ENCODE data around the gene CCT4. TPM values are rescaled to one million over a fixed set of nuclear protein-coding genes. Genes with fewer than 3 reads are reported as not detected.

The CCT4 gene
- total RNA-seq, 1 experiment from 2014 or later = 345 TPM

DNA sequence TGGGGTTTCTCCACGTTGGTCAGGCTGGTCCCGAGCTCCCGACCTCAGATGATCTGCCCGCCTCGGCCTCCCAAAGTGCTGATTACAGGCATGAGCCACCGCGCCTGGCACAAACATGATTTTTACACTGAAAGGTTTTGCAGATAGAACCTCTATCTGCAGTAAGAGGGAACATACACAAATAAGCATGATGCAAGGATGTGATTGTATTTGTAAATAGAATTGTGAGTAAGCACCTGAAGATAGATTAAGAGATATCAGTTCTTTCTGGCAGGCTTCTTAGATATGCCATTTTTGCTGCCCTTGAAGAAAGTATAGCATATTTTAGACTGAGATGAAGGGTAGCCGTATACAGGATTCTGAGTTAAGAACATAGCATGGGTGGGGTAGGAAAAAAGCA lies 20.7 kb upstream of the CCT4 start (continued):
- TF ChIP-seq, protein P1, sequence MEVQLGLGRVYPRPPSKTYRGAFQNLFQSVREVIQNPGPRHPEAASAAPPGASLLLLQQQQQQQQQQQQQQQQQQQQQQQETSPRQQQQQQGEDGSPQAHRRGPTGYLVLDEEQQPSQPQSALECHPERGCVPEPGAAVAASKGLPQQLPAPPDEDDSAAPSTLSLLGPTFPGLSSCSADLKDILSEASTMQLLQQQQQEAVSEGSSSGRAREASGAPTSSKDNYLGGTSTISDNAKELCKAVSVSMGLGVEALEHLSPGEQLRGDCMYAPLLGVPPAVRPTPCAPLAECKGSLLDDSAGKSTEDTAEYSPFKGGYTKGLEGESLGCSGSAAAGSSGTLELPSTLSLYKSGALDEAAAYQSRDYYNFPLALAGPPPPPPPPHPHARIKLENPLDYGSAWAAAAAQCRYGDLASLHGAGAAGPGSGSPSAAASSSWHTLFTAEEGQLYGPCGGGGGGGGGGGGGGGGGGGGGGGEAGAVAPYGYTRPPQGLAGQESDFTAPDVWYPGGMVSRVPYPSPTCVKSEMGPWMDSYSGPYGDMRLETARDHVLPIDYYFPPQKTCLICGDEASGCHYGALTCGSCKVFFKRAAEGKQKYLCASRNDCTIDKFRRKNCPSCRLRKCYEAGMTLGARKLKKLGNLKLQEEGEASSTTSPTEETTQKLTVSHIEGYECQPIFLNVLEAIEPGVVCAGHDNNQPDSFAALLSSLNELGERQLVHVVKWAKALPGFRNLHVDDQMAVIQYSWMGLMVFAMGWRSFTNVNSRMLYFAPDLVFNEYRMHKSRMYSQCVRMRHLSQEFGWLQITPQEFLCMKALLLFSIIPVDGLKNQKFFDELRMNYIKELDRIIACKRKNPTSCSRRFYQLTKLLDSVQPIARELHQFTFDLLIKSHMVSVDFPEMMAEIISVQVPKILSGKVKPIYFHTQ (CRISPR knock-in tag; IDR thresholded peaks at IDR 0.05) = no peak
- TF ChIP-seq NR1H2 (CRISPR knock-in tag; IDR thresholded peaks at IDR 0.05) (no peak), CREB1 (CRISPR knock-in tag; IDR thresholded peaks at IDR 0.05) (no peak), EMX1 (CRISPR knock-in tag; IDR thresholded peaks at IDR 0.05) (no peak), FOXJ3 (CRISPR knock-in tag; IDR thresholded peaks at IDR 0.05; ENCODE audit: borderline replicate concordance) (no peak), NR2C2 (CRISPR knock-in tag; IDR thresholded peaks at IDR 0.05) (no peak)
- TF ChIP-seq, protein P2, sequence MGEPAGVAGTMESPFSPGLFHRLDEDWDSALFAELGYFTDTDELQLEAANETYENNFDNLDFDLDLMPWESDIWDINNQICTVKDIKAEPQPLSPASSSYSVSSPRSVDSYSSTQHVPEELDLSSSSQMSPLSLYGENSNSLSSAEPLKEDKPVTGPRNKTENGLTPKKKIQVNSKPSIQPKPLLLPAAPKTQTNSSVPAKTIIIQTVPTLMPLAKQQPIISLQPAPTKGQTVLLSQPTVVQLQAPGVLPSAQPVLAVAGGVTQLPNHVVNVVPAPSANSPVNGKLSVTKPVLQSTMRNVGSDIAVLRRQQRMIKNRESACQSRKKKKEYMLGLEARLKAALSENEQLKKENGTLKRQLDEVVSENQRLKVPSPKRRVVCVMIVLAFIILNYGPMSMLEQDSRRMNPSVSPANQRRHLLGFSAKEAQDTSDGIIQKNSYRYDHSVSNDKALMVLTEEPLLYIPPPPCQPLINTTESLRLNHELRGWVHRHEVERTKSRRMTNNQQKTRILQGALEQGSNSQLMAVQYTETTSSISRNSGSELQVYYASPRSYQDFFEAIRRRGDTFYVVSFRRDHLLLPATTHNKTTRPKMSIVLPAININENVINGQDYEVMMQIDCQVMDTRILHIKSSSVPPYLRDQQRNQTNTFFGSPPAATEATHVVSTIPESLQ (CRISPR knock-in tag; IDR thresholded peaks at IDR 0.05) = no peak
- TF ChIP-seq, protein P3, sequence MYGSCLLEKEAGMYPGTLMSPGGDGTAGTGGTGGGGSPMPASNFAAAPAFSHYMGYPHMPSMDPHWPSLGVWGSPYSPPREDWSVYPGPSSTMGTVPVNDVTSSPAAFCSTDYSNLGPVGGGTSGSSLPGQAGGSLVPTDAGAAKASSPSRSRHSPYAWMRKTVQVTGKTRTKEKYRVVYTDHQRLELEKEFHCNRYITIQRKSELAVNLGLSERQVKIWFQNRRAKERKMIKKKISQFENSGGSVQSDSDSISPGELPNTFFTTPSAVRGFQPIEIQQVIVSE (CRISPR knock-in tag; IDR thresholded peaks at IDR 0.05; ENCODE audit: borderline replicate concordance) = no peak
- TF ChIP-seq, protein P4, sequence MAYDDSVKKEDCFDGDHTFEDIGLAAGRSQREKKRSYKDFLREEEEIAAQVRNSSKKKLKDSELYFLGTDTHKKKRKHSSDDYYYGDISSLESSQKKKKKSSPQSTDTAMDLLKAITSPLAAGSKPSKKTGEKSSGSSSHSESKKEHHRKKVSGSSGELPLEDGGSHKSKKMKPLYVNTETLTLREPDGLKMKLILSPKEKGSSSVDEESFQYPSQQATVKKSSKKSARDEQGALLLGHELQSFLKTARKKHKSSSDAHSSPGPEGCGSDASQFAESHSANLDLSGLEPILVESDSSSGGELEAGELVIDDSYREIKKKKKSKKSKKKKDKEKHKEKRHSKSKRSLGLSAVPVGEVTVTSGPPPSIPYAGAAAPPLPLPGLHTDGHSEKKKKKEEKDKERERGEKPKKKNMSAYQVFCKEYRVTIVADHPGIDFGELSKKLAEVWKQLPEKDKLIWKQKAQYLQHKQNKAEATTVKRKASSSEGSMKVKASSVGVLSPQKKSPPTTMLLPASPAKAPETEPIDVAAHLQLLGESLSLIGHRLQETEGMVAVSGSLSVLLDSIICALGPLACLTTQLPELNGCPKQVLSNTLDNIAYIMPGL (CRISPR knock-in tag; IDR thresholded peaks at IDR 0.05) = no peak
- TF ChIP-seq, protein P5, sequence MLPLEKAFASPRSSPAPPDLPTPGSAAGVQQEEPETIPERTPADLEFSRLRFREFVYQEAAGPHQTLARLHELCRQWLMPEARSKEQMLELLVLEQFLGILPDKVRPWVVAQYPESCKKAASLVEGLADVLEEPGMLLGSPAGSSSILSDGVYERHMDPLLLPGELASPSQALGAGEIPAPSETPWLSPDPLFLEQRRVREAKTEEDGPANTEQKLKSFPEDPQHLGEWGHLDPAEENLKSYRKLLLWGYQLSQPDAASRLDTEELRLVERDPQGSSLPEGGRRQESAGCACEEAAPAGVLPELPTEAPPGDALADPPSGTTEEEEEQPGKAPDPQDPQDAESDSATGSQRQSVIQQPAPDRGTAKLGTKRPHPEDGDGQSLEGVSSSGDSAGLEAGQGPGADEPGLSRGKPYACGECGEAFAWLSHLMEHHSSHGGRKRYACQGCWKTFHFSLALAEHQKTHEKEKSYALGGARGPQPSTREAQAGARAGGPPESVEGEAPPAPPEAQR (CRISPR knock-in tag; IDR thresholded peaks at IDR 0.05) = no peak

DNA sequence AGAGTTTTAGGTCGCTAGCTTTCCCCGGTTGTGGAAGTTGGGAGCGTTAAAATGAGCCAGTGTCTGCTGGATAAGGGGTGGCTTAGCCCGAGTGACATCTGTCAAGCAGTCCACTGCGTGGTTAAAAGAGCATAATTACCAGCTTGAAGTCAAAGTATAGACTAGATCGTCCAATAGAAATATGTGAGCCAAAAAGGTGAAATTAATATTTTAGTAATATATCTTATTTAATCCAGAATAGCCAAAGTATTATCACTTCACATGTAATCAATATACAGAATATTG lies 17.7 kb upstream of the CCT4 start:
- Mint-ChIP-seq H3K4me3 (peak overlapping the region; percentile 91), H3K27ac (no peak overlapping the region), H3K27me3 (ENCODE audit: low read depth) (no peaks in the 10 kb centered on the region), H3K4me1 (peaks cover 4% of the 10 kb centered on the region; the same call in 1 of the 2 replicates), H3K9me3 (no peaks in the 10 kb centered on the region), H3K36me3 (no peaks in the 10 kb centered on the region)
- ChIA-PET CTCF (interaction anchor here (0.9 to 1.1 kb wide), 2 partner anchors 51 to 505 kb away, joined by 3 to 4 read pairs; no protein-coding TSS in a partner anchor), POLR2A (no interaction called here)
- DNase-seq (ENCODE audit: low spot score) = no peak
- no peak for ATAC-seq
- TF ChIP-seq, protein P6, sequence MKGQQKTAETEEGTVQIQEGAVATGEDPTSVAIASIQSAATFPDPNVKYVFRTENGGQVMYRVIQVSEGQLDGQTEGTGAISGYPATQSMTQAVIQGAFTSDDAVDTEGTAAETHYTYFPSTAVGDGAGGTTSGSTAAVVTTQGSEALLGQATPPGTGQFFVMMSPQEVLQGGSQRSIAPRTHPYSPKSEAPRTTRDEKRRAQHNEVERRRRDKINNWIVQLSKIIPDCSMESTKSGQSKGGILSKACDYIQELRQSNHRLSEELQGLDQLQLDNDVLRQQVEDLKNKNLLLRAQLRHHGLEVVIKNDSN (CRISPR knock-in tag; IDR thresholded peaks at IDR 0.05) = no peak
- TF ChIP-seq, protein P7, sequence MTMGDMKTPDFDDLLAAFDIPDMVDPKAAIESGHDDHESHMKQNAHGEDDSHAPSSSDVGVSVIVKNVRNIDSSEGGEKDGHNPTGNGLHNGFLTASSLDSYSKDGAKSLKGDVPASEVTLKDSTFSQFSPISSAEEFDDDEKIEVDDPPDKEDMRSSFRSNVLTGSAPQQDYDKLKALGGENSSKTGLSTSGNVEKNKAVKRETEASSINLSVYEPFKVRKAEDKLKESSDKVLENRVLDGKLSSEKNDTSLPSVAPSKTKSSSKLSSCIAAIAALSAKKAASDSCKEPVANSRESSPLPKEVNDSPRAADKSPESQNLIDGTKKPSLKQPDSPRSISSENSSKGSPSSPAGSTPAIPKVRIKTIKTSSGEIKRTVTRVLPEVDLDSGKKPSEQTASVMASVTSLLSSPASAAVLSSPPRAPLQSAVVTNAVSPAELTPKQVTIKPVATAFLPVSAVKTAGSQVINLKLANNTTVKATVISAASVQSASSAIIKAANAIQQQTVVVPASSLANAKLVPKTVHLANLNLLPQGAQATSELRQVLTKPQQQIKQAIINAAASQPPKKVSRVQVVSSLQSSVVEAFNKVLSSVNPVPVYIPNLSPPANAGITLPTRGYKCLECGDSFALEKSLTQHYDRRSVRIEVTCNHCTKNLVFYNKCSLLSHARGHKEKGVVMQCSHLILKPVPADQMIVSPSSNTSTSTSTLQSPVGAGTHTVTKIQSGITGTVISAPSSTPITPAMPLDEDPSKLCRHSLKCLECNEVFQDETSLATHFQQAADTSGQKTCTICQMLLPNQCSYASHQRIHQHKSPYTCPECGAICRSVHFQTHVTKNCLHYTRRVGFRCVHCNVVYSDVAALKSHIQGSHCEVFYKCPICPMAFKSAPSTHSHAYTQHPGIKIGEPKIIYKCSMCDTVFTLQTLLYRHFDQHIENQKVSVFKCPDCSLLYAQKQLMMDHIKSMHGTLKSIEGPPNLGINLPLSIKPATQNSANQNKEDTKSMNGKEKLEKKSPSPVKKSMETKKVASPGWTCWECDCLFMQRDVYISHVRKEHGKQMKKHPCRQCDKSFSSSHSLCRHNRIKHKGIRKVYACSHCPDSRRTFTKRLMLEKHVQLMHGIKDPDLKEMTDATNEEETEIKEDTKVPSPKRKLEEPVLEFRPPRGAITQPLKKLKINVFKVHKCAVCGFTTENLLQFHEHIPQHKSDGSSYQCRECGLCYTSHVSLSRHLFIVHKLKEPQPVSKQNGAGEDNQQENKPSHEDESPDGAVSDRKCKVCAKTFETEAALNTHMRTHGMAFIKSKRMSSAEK (CRISPR knock-in tag; IDR thresholded peaks at IDR 0.05; ENCODE audit: borderline replicate concordance) = no peak
- TF ChIP-seq FOXK1 (CRISPR knock-in tag; IDR thresholded peaks at IDR 0.05) = no peak
- TF ChIP-seq ZNF396 (CRISPR knock-in tag; IDR thresholded peaks at IDR 0.05; ENCODE audit: borderline replicate concordance) = no peak
- TF ChIP-seq ZNF232 (CRISPR knock-in tag; IDR thresholded peaks at IDR 0.05) = no peak
- no peak for TF ChIP-seq TEAD1 (CRISPR knock-in tag; IDR thresholded peaks at IDR 0.05)
- TF ChIP-seq, protein P8, sequence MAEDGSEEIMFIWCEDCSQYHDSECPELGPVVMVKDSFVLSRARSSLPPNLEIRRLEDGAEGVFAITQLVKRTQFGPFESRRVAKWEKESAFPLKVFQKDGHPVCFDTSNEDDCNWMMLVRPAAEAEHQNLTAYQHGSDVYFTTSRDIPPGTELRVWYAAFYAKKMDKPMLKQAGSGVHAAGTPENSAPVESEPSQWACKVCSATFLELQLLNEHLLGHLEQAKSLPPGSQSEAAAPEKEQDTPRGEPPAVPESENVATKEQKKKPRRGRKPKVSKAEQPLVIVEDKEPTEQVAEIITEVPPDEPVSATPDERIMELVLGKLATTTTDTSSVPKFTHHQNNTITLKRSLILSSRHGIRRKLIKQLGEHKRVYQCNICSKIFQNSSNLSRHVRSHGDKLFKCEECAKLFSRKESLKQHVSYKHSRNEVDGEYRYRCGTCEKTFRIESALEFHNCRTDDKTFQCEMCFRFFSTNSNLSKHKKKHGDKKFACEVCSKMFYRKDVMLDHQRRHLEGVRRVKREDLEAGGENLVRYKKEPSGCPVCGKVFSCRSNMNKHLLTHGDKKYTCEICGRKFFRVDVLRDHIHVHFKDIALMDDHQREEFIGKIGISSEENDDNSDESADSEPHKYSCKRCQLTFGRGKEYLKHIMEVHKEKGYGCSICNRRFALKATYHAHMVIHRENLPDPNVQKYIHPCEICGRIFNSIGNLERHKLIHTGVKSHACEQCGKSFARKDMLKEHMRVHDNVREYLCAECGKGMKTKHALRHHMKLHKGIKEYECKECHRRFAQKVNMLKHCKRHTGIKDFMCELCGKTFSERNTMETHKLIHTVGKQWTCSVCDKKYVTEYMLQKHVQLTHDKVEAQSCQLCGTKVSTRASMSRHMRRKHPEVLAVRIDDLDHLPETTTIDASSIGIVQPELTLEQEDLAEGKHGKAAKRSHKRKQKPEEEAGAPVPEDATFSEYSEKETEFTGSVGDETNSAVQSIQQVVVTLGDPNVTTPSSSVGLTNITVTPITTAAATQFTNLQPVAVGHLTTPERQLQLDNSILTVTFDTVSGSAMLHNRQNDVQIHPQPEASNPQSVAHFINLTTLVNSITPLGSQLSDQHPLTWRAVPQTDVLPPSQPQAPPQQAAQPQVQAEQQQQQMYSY (CRISPR knock-in tag; IDR thresholded peaks at IDR 0.05) = no peak
- TF ChIP-seq, protein P9, sequence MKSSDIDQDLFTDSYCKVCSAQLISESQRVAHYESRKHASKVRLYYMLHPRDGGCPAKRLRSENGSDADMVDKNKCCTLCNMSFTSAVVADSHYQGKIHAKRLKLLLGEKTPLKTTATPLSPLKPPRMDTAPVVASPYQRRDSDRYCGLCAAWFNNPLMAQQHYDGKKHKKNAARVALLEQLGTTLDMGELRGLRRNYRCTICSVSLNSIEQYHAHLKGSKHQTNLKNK (CRISPR knock-in tag; IDR thresholded peaks at IDR 0.05) = no peak
- no peak for TF ChIP-seq SMAD4 (CRISPR knock-in tag; IDR thresholded peaks at IDR 0.05)

All from WTC11 (cell line).